Measurements from ENCODE around the gene DUSP21. TPM values are rescaled to one million over a fixed set of nuclear protein-coding genes. Genes with fewer than 3 reads are reported as not detected.

The DUSP21 gene
- total and polyA plus RNA-seq, 7 experiments from 2014 or later, result not detected

GRCh38 chrX:44875185-44875489, 31.3 kb downstream of the DUSP21 start:
- Mint-ChIP-seq H3K36me3 (peaks cover 0 to 6% (median 0%) of the 10 kb centered on the region in 5 donors), H3K27ac (peak overlapping the region; percentile 90 to 100 (median 97)), H3K4me3 (peak overlapping the region; percentile 87 to 100 (median 96)), H3K4me1 (peaks cover 0 to 65% (median 34%) of the 10 kb centered on the region in 7 donors), H3K9me3 (no peaks in the 10 kb centered on the region), H3K27me3 (no peaks in the 10 kb centered on the region)
- Histone ChIP-seq H3K4me1 (ENCODE audit: control insufficient read depth in 2 of 2, insufficient read depth in 2 of 2, low read length in 2 of 2) (peaks cover 15% of the 10 kb centered on the region in 2 donors), H3K9me3 (ENCODE audit: control insufficient read depth in 2 of 3, low read length in 3 of 3) (no peaks in the 10 kb centered on the region), H3K36me3 (ENCODE audit: control insufficient read depth in 2 of 3, insufficient read depth in 3 of 3, low read length in 3 of 3) (peaks cover 0 to 13% (median 0%) of the 10 kb centered on the region in 3 experiments), H3K27me3 (ENCODE audit: control insufficient read depth in 2 of 2, insufficient read depth in 2 of 2, low read length in 2 of 2) (no peaks in the 10 kb centered on the region), H3K4me3 (ENCODE audit: low read length) (peak overlapping the region; percentile 89), H3K27ac (ENCODE audit: low read depth, low read length) (peak overlapping the region; percentile 100)
- DNase-seq, result no peak
- CTCF ChIA-PET, result no interaction called here
- intact Hi-C loops (cut with micrococcal nuclease), result loop anchor here (1.0 to 10.0 kb wide), 3 partner anchors 42 to 1670 kb away; partner anchors contain the start of gene ZNF674 (in 1 of the 2)
- ATAC-seq, result no peak
- POLR2A ChIA-PET, result interaction anchor here (0.6 to 1.2 kb wide), 3 partner anchors 8 to 241 kb away, joined by 3 to 12 read pairs (median 6); no protein-coding TSS in a partner anchor

- peaks cover 0 to 13% (median 0%) of the 10 kb centered on the region in 3 experiments for H3K36me3 ChIP-seq (ENCODE audit: control insufficient read depth in 2 of 3, insufficient read depth in 3 of 3, low read length in 3 of 3)
- Mint-ChIP-seq H3K4me1 (peaks cover 0 to 73% (median 39%) of the 10 kb centered on the region in 7 donors), H3K36me3 (peaks cover 0 to 9% (median 0%) of the 10 kb centered on the region in 5 donors), H3K27ac (peak overlapping the region in 5 of 9 donors; percentile 14 to 57 (median 48)), H3K27me3 (no peaks in the 10 kb centered on the region), H3K9me3 (no peaks in the 10 kb centered on the region), H3K4me3 (peak overlapping the region; percentile 66 to 100 (median 93))
- H3K4me1 ChIP-seq (ENCODE audit: control insufficient read depth in 2 of 2, insufficient read depth in 2 of 2, low read length in 2 of 2), result peaks cover 15% of the 10 kb centered on the region in 2 donors
- H3K27me3 ChIP-seq (ENCODE audit: control insufficient read depth in 2 of 2, insufficient read depth in 2 of 2, low read length in 2 of 2), result no peaks in the 10 kb centered on the region
- no peak for DNase-seq
- H3K27ac ChIP-seq (ENCODE audit: low read depth, low read length), result no peak overlapping the region
- no peaks in the 10 kb centered on the region for H3K9me3 ChIP-seq (ENCODE audit: control insufficient read depth in 2 of 3, low read length in 3 of 3)
- no peak for ATAC-seq
- intact Hi-C loops (cut with micrococcal nuclease), result loop anchor here (5.0 to 10.0 kb wide), 2 partner anchors 41 to 1669 kb away; partner anchors contain the start of gene ZNF674 (in 1 of the 2)
- ChIA-PET POLR2A (no interaction called here), CTCF (no interaction called here)
- H3K4me3 ChIP-seq (ENCODE audit: low read length), result peak overlapping the region; percentile 4
Measured at GRCh38 chrX:44876086-44876485, 32.3 kb downstream of the DUSP21 start.

- H3K27ac ChIP-seq (ENCODE audit: low read depth, low read length), result no peak overlapping the region
- ChIA-PET CTCF (no interaction called here), POLR2A (no interaction called here)
- peak overlapping the region in 8 of 10 donors; percentile 9 to 97 (median 64) for H3K4me3 Mint-ChIP-seq
- DNase-seq, result no peak
- H3K4me1 Mint-ChIP-seq, result peaks cover 0 to 74% (median 40%) of the 10 kb centered on the region in 7 donors
- no peak for ATAC-seq
- no peak overlapping the region for H3K4me3 ChIP-seq (ENCODE audit: low read length)
- no peaks in the 10 kb centered on the region for H3K27me3 ChIP-seq (ENCODE audit: control insufficient read depth in 2 of 2, insufficient read depth in 2 of 2, low read length in 2 of 2)
- no peaks in the 10 kb centered on the region for H3K27me3 Mint-ChIP-seq
- no peaks in the 10 kb centered on the region for H3K9me3 Mint-ChIP-seq
- H3K36me3 Mint-ChIP-seq, result peaks cover 0 to 9% (median 4%) of the 10 kb centered on the region in 5 donors
- H3K9me3 ChIP-seq (ENCODE audit: control insufficient read depth in 2 of 3, low read length in 3 of 3), result no peaks in the 10 kb centered on the region
- H3K36me3 ChIP-seq (ENCODE audit: control insufficient read depth in 2 of 3, insufficient read depth in 3 of 3, low read length in 3 of 3), result peaks cover 0 to 13% (median 0%) of the 10 kb centered on the region in 3 experiments
- peak overlapping the region in 1 of 9 donors; percentile 56 for H3K27ac Mint-ChIP-seq
- intact Hi-C loops (cut with micrococcal nuclease), result loop anchor here (5.0 to 10.0 kb wide), 2 partner anchors 41 to 1668 kb away; partner anchors contain the start of gene ZNF674 (in 1 of the 2)
- H3K4me1 ChIP-seq (ENCODE audit: control insufficient read depth in 2 of 2, insufficient read depth in 2 of 2, low read length in 2 of 2), result peaks cover 9 to 13% of the 10 kb centered on the region in 2 donors
Measured at GRCh38 chrX:44876767-44877166, 32.9 kb downstream of the DUSP21 start.

- no peaks in the 10 kb centered on the region for H3K9me3 Mint-ChIP-seq
- peaks cover 0 to 10% (median 4%) of the 10 kb centered on the region in 5 donors for H3K36me3 Mint-ChIP-seq
- H3K4me1 Mint-ChIP-seq, result peaks cover 4 to 90% (median 50%) of the 10 kb centered on the region in 7 donors
- CTCF ChIA-PET, result no interaction called here
- H3K27ac Mint-ChIP-seq, result no peak overlapping the region
- H3K4me3 ChIP-seq (ENCODE audit: low read length), result no peak overlapping the region
- H3K27me3 Mint-ChIP-seq, result no peaks in the 10 kb centered on the region
- H3K27me3 ChIP-seq (ENCODE audit: control insufficient read depth in 2 of 2, insufficient read depth in 2 of 2, low read length in 2 of 2), result no peaks in the 10 kb centered on the region
- POLR2A ChIA-PET, result no interaction called here
- intact Hi-C loops (cut with micrococcal nuclease), result loop anchor here (5.0 to 10.0 kb wide), 2 partner anchors 39 to 1666 kb away; partner anchors contain the start of gene ZNF674 (in 1 of the 2)
- H3K9me3 ChIP-seq (ENCODE audit: control insufficient read depth in 2 of 3, low read length in 3 of 3), result no peaks in the 10 kb centered on the region
- H3K36me3 ChIP-seq (ENCODE audit: control insufficient read depth in 2 of 3, insufficient read depth in 3 of 3, low read length in 3 of 3), result peaks cover 0 to 5% (median 0%) of the 10 kb centered on the region in 3 experiments
- H3K4me1 ChIP-seq (ENCODE audit: control insufficient read depth in 2 of 2, insufficient read depth in 2 of 2, low read length in 2 of 2), result peaks cover 11% of the 10 kb centered on the region in 2 donors
- H3K4me3 Mint-ChIP-seq, result peak overlapping the region in 5 of 10 donors; percentile 14 to 56 (median 29)
- DNase-seq, result no peak
- no peak overlapping the region for H3K27ac ChIP-seq (ENCODE audit: low read depth, low read length)
- no peak for ATAC-seq
Measured at GRCh38 chrX:44878780-44879179, 35.0 kb downstream of the DUSP21 start.

GRCh38 chrX:44881549-44881948, 37.7 kb downstream of the DUSP21 start:
- Histone ChIP-seq H3K9me3 (ENCODE audit: control insufficient read depth in 2 of 3, low read length in 3 of 3) (no peaks in the 10 kb centered on the region), H3K27ac (ENCODE audit: low read depth, low read length) (no peak overlapping the region), H3K4me1 (ENCODE audit: control insufficient read depth in 2 of 2, insufficient read depth in 2 of 2, low read length in 2 of 2) (peaks cover 11 to 12% of the 10 kb centered on the region in 2 donors), H3K27me3 (ENCODE audit: control insufficient read depth in 2 of 2, insufficient read depth in 2 of 2, low read length in 2 of 2) (no peaks in the 10 kb centered on the region), H3K4me3 (ENCODE audit: low read length) (no peak overlapping the region), H3K36me3 (ENCODE audit: control insufficient read depth in 2 of 3, insufficient read depth in 3 of 3, low read length in 3 of 3) (no peaks in the 10 kb centered on the region)
- Mint-ChIP-seq H3K36me3 (peaks cover 0 to 10% (median 4%) of the 10 kb centered on the region in 5 donors), H3K27me3 (no peaks in the 10 kb centered on the region), H3K4me1 (peaks cover 9 to 100% (median 49%) of the 10 kb centered on the region in 7 donors), H3K27ac (peak overlapping the region in 1 of 9 donors; percentile 38), H3K9me3 (no peaks in the 10 kb centered on the region), H3K4me3 (peak overlapping the region in 8 of 10 donors; percentile 26 to 62 (median 45))
- DNase-seq, result no peak
- intact Hi-C loops (cut with micrococcal nuclease), result no loop called here
- ChIA-PET POLR2A (interaction anchor here (0.6 to 2.2 kb wide), 2 partner anchors 9 to 579 kb away, joined by 3 to 7 read pairs; partner anchors contain the start of gene KDM6A), CTCF (interaction anchor here (1.3 kb wide), 1 partner anchor 188 kb away, joined by 4 read pairs; no protein-coding TSS in a partner anchor)
- ATAC-seq, result no peak

GRCh38 chrX:44882635-44883034, 38.8 kb downstream of the DUSP21 start:
- Histone ChIP-seq H3K27me3 (ENCODE audit: control insufficient read depth in 2 of 2, insufficient read depth in 2 of 2, low read length in 2 of 2) (no peaks in the 10 kb centered on the region), H3K9me3 (ENCODE audit: control insufficient read depth in 2 of 3, low read length in 3 of 3) (no peaks in the 10 kb centered on the region), H3K4me3 (ENCODE audit: low read length) (no peak overlapping the region), H3K27ac (ENCODE audit: low read depth, low read length) (no peak overlapping the region), H3K36me3 (ENCODE audit: control insufficient read depth in 2 of 3, insufficient read depth in 3 of 3, low read length in 3 of 3) (no peaks in the 10 kb centered on the region), H3K4me1 (ENCODE audit: control insufficient read depth in 2 of 2, insufficient read depth in 2 of 2, low read length in 2 of 2) (peaks cover 5 to 9% of the 10 kb centered on the region in 2 donors)
- H3K9me3 Mint-ChIP-seq, result no peaks in the 10 kb centered on the region
- H3K36me3 Mint-ChIP-seq, result peaks cover 0 to 6% (median 4%) of the 10 kb centered on the region in 5 donors
- DNase-seq (no peak), ATAC-seq (no peak)
- ChIA-PET CTCF (interaction anchor here (1.3 kb wide), 1 partner anchor 187 kb away, joined by 4 read pairs; no protein-coding TSS in a partner anchor), POLR2A (interaction anchor here (0.6 to 2.2 kb wide), 3 partner anchors 8 to 31 kb away, joined by 3 to 7 read pairs (median 6); partner anchors contain the start of gene KDM6A)
- no peak overlapping the region for H3K27ac Mint-ChIP-seq
- H3K27me3 Mint-ChIP-seq, result no peaks in the 10 kb centered on the region
- peak overlapping the region in 2 of 10 donors; percentile 53 to 62 for H3K4me3 Mint-ChIP-seq
- intact Hi-C loops (cut with micrococcal nuclease), result no loop called here
- peaks cover 8 to 97% (median 46%) of the 10 kb centered on the region in 7 donors for H3K4me1 Mint-ChIP-seq
